ENCODE measurements around the gene VMP1.

GRCh38 chr17:59890720-59891119, 183.3 kb downstream of the VMP1 start:
- TF ChIP-seq EZH2 (IDR thresholded peaks at IDR 0.05; ENCODE audit: insufficient read depth, poor library complexity, severe bottlenecking), result no peak
- no peak for TF ChIP-seq EZH2phosphoT487 (IDR thresholded peaks at IDR 0.05; ENCODE audit: insufficient read depth, low read depth)
